Transverse colon (tissue), 4 donors: Measurements from ENCODE around the gene SNN.

Experiments used
- POLR2A ChIP-seq: fragments of 450-650 bp; IDR thresholded peaks from one replicate; pipeline ENCODE4 v1.6.1; 2016; ENCODE audit warnings: antibody characterized with exemption, mild to moderate bottlenecking, moderate library complexity
- POLR2AphosphoS5 ChIP-seq, 3 donors: sonication (generic); formaldehyde crosslinking; IDR thresholded peaks; one replicate each; pipeline ENCODE4 v1.6.1; 2016; ENCODE audit warnings: antibody characterized with exemption in 3 of 3
- TF ChIP-seq, protein P1 (sequence below), 5 experiments: fragments of 200-600 bp in 3 of 5; fragments of 450-650 bp in 2 of 5; sonication (generic) in 3 of 5; IDR thresholded peaks; 1 replicate in 2 of 5; 2 replicates in 3 of 5; pipeline ENCODE4 v1.5.1; 2016 to 2017; ENCODE audit warnings: antibody characterized with exemption in 5 of 5, inconsistent platforms in 3 of 5, mild to moderate bottlenecking in 2 of 5, moderate library complexity in 1 of 5

- TF ChIP-seq, protein P1, sequence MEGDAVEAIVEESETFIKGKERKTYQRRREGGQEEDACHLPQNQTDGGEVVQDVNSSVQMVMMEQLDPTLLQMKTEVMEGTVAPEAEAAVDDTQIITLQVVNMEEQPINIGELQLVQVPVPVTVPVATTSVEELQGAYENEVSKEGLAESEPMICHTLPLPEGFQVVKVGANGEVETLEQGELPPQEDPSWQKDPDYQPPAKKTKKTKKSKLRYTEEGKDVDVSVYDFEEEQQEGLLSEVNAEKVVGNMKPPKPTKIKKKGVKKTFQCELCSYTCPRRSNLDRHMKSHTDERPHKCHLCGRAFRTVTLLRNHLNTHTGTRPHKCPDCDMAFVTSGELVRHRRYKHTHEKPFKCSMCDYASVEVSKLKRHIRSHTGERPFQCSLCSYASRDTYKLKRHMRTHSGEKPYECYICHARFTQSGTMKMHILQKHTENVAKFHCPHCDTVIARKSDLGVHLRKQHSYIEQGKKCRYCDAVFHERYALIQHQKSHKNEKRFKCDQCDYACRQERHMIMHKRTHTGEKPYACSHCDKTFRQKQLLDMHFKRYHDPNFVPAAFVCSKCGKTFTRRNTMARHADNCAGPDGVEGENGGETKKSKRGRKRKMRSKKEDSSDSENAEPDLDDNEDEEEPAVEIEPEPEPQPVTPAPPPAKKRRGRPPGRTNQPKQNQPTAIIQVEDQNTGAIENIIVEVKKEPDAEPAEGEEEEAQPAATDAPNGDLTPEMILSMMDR (IDR thresholded peaks at IDR 0.05), result no peak
- TF ChIP-seq POLR2AphosphoS5 (IDR thresholded peaks at IDR 0.05) (no peak), POLR2A (no peak)
Observed at GRCh38 chr16:11667221-11667823, 933 bp upstream of the SNN start.
